NT2/D1 (cell line): Measurements from ENCODE around the gene EMP1.
A peak's percentile ranks its signal among the peaks of the same experiment; 100 is the strongest.

Source experiments
- DNase-seq: peaks from one replicate; pipeline ENCODE4 v3.0.0-alpha.2; 2011; ENCODE audit warnings: low read depth, low spot score
- H3K27me3 ChIP-seq: 2 replicates; pipeline ENCODE4 v1.6.0; 2011; ENCODE audit warnings: mild to moderate bottlenecking; ENCODE audit not compliant: insufficient read length, insufficient read depth
- H3K36me3 ChIP-seq: 2 replicates; pipeline ENCODE4 v1.6.1; 2011; ENCODE audit warnings: mild to moderate bottlenecking, low read length, mixed read lengths; ENCODE audit not compliant: insufficient read depth, insufficient read length
- H3K4me1 ChIP-seq: 2 replicates; pipeline ENCODE4 v1.5.1; 2011; ENCODE audit not compliant: insufficient read depth, insufficient read length
- H3K4me3 ChIP-seq: 2 replicates; pipeline ENCODE4 v1.5.1; 2011; ENCODE audit warnings: low read depth; ENCODE audit not compliant: insufficient read length
- H3K9ac ChIP-seq: 2 replicates; pipeline ENCODE4 v1.6.0; 2011; ENCODE audit warnings: low read depth; ENCODE audit not compliant: insufficient read length
- H3K9me3 ChIP-seq: 2 replicates; pipeline ENCODE4 v1.5.1; 2011; ENCODE audit warnings: mild to moderate bottlenecking, low read length; ENCODE audit not compliant: insufficient read depth
- SUZ12 ChIP-seq: IDR thresholded peaks from 2 replicates; pipeline ENCODE4 v1.6.1; 2011; ENCODE audit not compliant: insufficient read length, insufficient read depth; ENCODE audit errors: extremely low read depth
- YY1 ChIP-seq: IDR thresholded peaks from 2 replicates; pipeline ENCODE4 v1.6.1; 2011; ENCODE audit not compliant: insufficient read length, insufficient read depth
- ZNF274 ChIP-seq: IDR thresholded peaks from 2 replicates; pipeline ENCODE4 v1.6.1; 2011; ENCODE audit warnings: mild to moderate bottlenecking, low read depth, low read length

EMP1 gene

GRCh38 chr12:13196130-13196921 lies at the start of gene EMP1:
Gene EMP1, plus strand, starts transcription at chr12:13196726. Its CDS starts 14,785 bp downstream, at chr12:13211511.
- peak; percentile 83 for DNase-seq
- Histone ChIP-seq H3K4me3 (no peak within 1 kb of the TSS), H3K36me3 (no peaks in the 10 kb centered on the region)

GRCh38 chr12:13147688-13148484 lies 48.6 kb upstream of the EMP1 start:
- Histone ChIP-seq H3K4me1 (no peaks in the 10 kb centered on the region), H3K36me3 (no peaks in the 10 kb centered on the region), H3K27me3 (no peaks in the 10 kb centered on the region), H3K9me3 (no peaks in the 10 kb centered on the region; the same call in 1 of the 2 replicates), H3K4me3 (no peak overlapping the region), H3K9ac (no peak overlapping the region)
- TF ChIP-seq ZNF274 (no peak), SUZ12 (no peak), YY1 (no peak)
- DNase-seq, result no peak

More at GRCh38 chr12:13196130-13196921, at the start of gene EMP1:
- Histone ChIP-seq H3K27me3 (no peaks in the 10 kb centered on the region), H3K9ac (no peak within 1 kb of the TSS), H3K9me3 (no peaks in the 10 kb centered on the region), H3K4me1 (no peaks in the 10 kb centered on the region)
- TF ChIP-seq ZNF274 (no peak), YY1 (no peak), SUZ12 (no peak)

- TF ChIP-seq SUZ12, result no peak
- no peak for TF ChIP-seq YY1
- TF ChIP-seq ZNF274, result no peak
- no peak for DNase-seq
- Histone ChIP-seq H3K9ac (no peak overlapping the region), H3K9me3 (no peaks in the 10 kb centered on the region; the same call in 1 of the 2 replicates), H3K27me3 (no peaks in the 10 kb centered on the region), H3K4me3 (no peak overlapping the region), H3K36me3 (no peaks in the 10 kb centered on the region), H3K4me1 (peaks cover 4% of the 10 kb centered on the region)
Measured at GRCh38 chr12:13148485-13148847, 48.1 kb upstream of the EMP1 start.

- no peaks in the 10 kb centered on the region for H3K36me3 ChIP-seq
- no peak for DNase-seq
- H3K27me3 ChIP-seq, result no peaks in the 10 kb centered on the region
- TF ChIP-seq SUZ12 (no peak), ZNF274 (no peak), YY1 (no peak)
- no peaks in the 10 kb centered on the region; the same call in 1 of the 2 replicates for H3K9me3 ChIP-seq
- H3K9ac ChIP-seq, result no peak overlapping the region
- peaks cover 4% of the 10 kb centered on the region for H3K4me1 ChIP-seq
- no peak overlapping the region for H3K4me3 ChIP-seq
Measured at GRCh38 chr12:13149411-13149810, 47.1 kb upstream of the EMP1 start.

- TF ChIP-seq ZNF274, result no peak
- Histone ChIP-seq H3K9me3 (no peaks in the 10 kb centered on the region; the same call in 1 of the 2 replicates), H3K36me3 (no peaks in the 10 kb centered on the region), H3K4me3 (no peak overlapping the region), H3K9ac (no peak overlapping the region), H3K4me1 (peaks cover 4% of the 10 kb centered on the region), H3K27me3 (no peaks in the 10 kb centered on the region)
- DNase-seq, result no peak
Measured at GRCh38 chr12:13152281-13152680, 44.2 kb upstream of the EMP1 start.

- Histone ChIP-seq H3K36me3 (no peaks in the 10 kb centered on the region), H3K4me1 (peaks cover 4% of the 10 kb centered on the region), H3K9me3 (no peaks in the 10 kb centered on the region; the same call in 1 of the 2 replicates), H3K9ac (no peak overlapping the region), H3K4me3 (no peak overlapping the region), H3K27me3 (no peaks in the 10 kb centered on the region)
- no peak for DNase-seq
- TF ChIP-seq SUZ12 (no peak), YY1 (no peak), ZNF274 (no peak)
Measured at GRCh38 chr12:13152756-13153155, 43.8 kb upstream of the EMP1 start.

GRCh38 chr12:13153180-13153579 lies 43.3 kb upstream of the EMP1 start:
- peak; percentile 44 for DNase-seq
- TF ChIP-seq SUZ12 (no peak), ZNF274 (no peak), YY1 (no peak)
- H3K27me3 ChIP-seq, result no peaks in the 10 kb centered on the region

More at GRCh38 chr12:13153180-13153579, 43.3 kb upstream of the EMP1 start:
- H3K36me3 ChIP-seq, result no peaks in the 10 kb centered on the region
- peaks cover 4% of the 10 kb centered on the region for H3K4me1 ChIP-seq
- no peak overlapping the region for H3K9ac ChIP-seq
- H3K9me3 ChIP-seq, result no peaks in the 10 kb centered on the region; the same call in 1 of the 2 replicates
- no peak overlapping the region for H3K4me3 ChIP-seq
